HG03095 (cell line): ENCODE results near the gene OLIG3.

Source experiments
- ATAC-seq: cut with Tn5 transposase; IDR thresholded peaks from one replicate; pipeline ENCODE4 v1.9.1; 2021; ENCODE audit warnings: moderate library complexity; ENCODE audit not compliant: unreplicated experiment

The OLIG3 gene

GRCh38 chr6:137471986-137472385 lies 22.2 kb downstream of the OLIG3 start:
- no peak for ATAC-seq

DNA sequence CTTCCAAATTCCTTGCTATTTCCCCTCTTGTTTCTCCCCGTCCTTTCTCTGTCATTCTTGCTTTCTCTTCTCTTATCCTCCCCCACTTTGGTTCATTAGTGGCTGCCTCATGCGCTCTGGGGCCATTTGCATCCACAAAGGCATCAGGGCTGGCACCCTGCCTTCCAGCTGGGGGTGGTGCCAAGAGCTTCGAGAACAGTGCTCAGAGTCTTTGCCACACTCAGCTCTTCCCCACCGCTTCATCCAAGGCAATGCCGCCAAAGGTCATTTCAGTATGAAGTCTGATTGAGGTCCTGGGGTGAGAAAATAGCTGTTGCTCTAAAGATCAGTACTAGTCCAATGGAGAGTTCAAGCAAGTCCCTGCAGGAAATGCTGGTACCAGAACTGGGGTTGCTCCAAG lies 22.7 kb downstream of the OLIG3 start:
- no peak for ATAC-seq

DNA sequence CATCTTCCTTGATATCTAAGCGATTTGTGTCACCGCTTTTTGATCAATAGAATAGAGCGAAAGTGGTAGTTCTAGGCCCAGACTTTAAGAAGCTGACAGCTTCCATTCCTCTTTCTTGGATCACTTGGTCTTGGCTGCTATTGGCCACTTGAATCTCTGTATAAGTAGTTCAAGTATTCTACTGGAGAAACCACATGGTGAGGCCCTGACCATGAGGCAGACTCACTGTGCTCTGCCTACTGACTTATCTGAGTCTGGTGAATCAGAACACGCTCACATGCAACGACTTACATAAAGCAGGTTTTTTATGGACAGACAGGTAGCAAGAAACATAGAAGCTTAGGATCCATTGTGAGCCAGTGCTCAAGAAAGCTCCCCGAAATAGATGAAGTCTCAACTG lies 27.0 kb downstream of the OLIG3 start:
- ATAC-seq: no peak

DNA sequence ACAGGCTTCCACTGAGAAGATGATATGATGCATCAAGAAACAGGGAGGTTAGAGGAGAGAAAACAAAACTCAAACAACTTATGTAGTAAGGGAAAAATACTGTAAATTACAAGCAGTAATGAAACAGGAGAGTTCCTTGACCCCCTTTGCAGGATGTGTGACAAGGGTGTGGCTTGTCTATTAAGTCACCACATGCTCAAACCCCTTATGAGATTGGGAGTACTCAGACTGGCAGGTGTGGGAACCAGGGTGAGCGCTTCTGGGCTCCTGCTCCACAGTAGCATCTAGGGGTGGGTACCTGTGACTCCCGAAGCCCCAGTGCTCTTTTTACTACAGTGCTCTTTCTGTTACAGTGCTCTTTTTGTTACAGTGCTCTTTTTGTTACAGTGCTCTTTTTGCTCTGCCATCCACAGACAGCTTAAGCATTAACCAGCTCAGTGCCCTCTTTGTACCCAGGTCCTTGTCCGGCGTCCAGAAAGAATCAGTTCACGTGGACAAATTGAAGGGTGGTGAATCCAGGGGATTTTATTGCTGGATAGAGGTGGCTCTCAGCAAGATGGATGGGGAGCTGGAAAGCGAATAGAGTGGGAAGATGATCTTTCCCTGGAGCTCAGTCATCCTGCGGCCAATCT lies 28.7 kb downstream of the OLIG3 start:
- no peak for ATAC-seq

DNA sequence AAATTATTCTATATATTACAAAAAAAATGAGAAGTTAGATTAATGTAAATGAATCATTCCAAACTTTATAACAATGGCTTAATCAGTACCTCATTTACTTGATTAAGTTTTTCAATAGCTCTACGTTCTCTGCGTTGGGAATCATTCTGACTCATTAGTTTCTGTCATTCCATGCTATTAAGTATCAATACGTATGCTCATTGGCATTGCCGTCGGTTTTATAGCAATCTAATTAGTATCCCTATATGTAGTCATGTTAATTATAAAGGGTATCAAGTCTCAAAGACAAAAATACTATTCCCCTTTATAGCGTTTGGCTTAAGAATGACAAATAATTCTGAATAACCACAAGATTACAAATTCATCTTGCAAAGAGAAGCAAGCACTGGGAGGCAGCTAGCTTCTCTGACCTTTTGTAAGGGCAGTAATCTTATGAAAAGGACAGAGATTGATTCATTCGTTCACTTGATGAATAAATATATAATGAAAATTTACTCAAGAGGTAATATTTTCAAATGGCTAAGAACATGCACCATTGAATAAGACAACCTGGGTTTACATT lies 41.8 kb downstream of the OLIG3 start:
- no peak for ATAC-seq

- ATAC-seq: no peak
Observed at GRCh38 chr6:137443901-137444300, 50.3 kb downstream of the OLIG3 start.
